Breast epithelium (tissue), 4 donors: ENCODE measurements around the gene EAF1. TPM values are rescaled to one million over a fixed set of nuclear protein-coding genes. Genes with fewer than 3 reads are reported as not detected.

Experiments used
- DNase-seq, 2 donors: peaks; one replicate each; pipeline ENCODE4 v3.0.0-alpha.2; 2019; ENCODE audit warnings: low spot score in 2 of 2
- H3K27ac ChIP-seq, 2 donors: fragments of 200-600 bp; sonication (generic) in 1 of 2; one replicate each; pipeline ENCODE4 v1.5.1; 2016 to 2019; ENCODE audit warnings: mild to moderate bottlenecking in 1 of 2
- H3K27me3 ChIP-seq, 2 donors: fragments of 200-600 bp; sonication (generic) in 1 of 2; one replicate each; pipeline versions ENCODE4 v1.5.1 to v1.6.0; 2017 to 2019; ENCODE audit warnings: control low read depth in 1 of 2, mild to moderate bottlenecking in 1 of 2
- H3K36me3 ChIP-seq: fragments of 200-600 bp; one replicate; pipeline ENCODE4 v1.5.1; 2019
- H3K4me1 ChIP-seq, 2 donors: fragments of 200-600 bp; sonication (generic); one replicate each; pipeline ENCODE4 v1.5.1; 2016 to 2019; ENCODE audit warnings: control low read depth in 1 of 2
- H3K4me3 ChIP-seq, 3 donors: fragments of 200-600 bp; sonication (generic); 1 replicate in 2 of 3; 2 replicates in 1 of 3; pipeline ENCODE4 v1.5.1; 2016 to 2019; ENCODE audit warnings: mild to moderate bottlenecking in 3 of 3, moderate library complexity in 2 of 3
- H3K9me3 ChIP-seq, 2 donors: fragments of 200-600 bp; sonication (generic) in 1 of 2; one replicate each; pipeline ENCODE4 v1.5.1; 2016 to 2019; ENCODE audit warnings: control low read depth in 1 of 2
- CTCF ChIP-seq, 3 donors: fragments of 450-650 bp; IDR thresholded peaks; one replicate each; pipeline ENCODE4 v1.5.1; 2016 to 2017; ENCODE audit warnings: antibody characterized with exemption in 3 of 3, mild to moderate bottlenecking in 3 of 3, moderate library complexity in 3 of 3
- POLR2A ChIP-seq: fragments of 450-650 bp; IDR thresholded peaks from one replicate; pipeline ENCODE4 v1.6.1; 2016; ENCODE audit warnings: antibody characterized with exemption, mild to moderate bottlenecking, moderate library complexity
- POLR2AphosphoS5 ChIP-seq, 3 donors: sonication (generic); formaldehyde crosslinking; IDR thresholded peaks; one replicate each; pipeline ENCODE4 v1.6.1; 2017; ENCODE audit warnings: antibody characterized with exemption in 3 of 3
- intact Hi-C: fragments of 100-400 bp; cut with DNase I; formaldehyde crosslinking; loops from one replicate; pipeline ENCODE4 v1.15.1; 2023; ENCODE audit warnings: low total_unique reads
- total RNA-seq, 3 donors: library from RNA; depleted of rRNA; stranded (reverse); fragments of >200 nt; gene quantifications; one replicate each; pipeline ENCODE4 v1.1.0, GENCODE V29; 2016

Gene EAF1
- total RNA-seq, 3 donors from 2014 or later = 18.7 to 21.5 (median 21.0) TPM

- Histone ChIP-seq H3K27me3 (no peaks in the 10 kb centered on the region), H3K27ac (no peak overlapping the region), H3K36me3 (no peaks in the 10 kb centered on the region), H3K4me1 (no peaks in the 10 kb centered on the region), H3K4me3 (no peak overlapping the region), H3K9me3 (no peaks in the 10 kb centered on the region)
- TF ChIP-seq CTCF (IDR thresholded peaks at IDR 0.05) (no peak), POLR2A (no peak), POLR2AphosphoS5 (IDR thresholded peaks at IDR 0.05) (no peak)
- no peak for DNase-seq
- intact Hi-C loops = no loop called here
Measured at GRCh38 chr3:15465876-15466585, 38.6 kb downstream of the EAF1 start.

GRCh38 chr3:15467227-15468181 is 40.1 kb downstream of the EAF1 start:
- Histone ChIP-seq H3K4me1 (no peaks in the 10 kb centered on the region), H3K4me3 (no peak overlapping the region), H3K36me3 (no peaks in the 10 kb centered on the region), H3K27me3 (no peaks in the 10 kb centered on the region), H3K27ac (no peak overlapping the region), H3K9me3 (no peaks in the 10 kb centered on the region)
- no peak for TF ChIP-seq POLR2AphosphoS5 (IDR thresholded peaks at IDR 0.05)
- TF ChIP-seq POLR2A = no peak
- no peak for DNase-seq
- intact Hi-C loops = no loop called here

GRCh38 chr3:15470261-15470660 is 42.9 kb downstream of the EAF1 start:
- intact Hi-C loops = no loop called here

GRCh38 chr3:15470849-15471248 is 43.5 kb downstream of the EAF1 start:
- intact Hi-C loops = no loop called here
- Histone ChIP-seq H3K4me3 (no peak overlapping the region), H3K9me3 (no peaks in the 10 kb centered on the region), H3K27ac (no peak overlapping the region), H3K27me3 (no peaks in the 10 kb centered on the region), H3K4me1 (no peaks in the 10 kb centered on the region), H3K36me3 (no peaks in the 10 kb centered on the region)
- DNase-seq = no peak
- no peak for TF ChIP-seq POLR2AphosphoS5 (IDR thresholded peaks at IDR 0.05)
- no peak for TF ChIP-seq POLR2A
- TF ChIP-seq CTCF (IDR thresholded peaks at IDR 0.05) = no peak

More at GRCh38 chr3:15470261-15470660, 42.9 kb downstream of the EAF1 start:
- no peak overlapping the region for H3K4me3 ChIP-seq
- H3K4me1 ChIP-seq = no peaks in the 10 kb centered on the region
- no peak for TF ChIP-seq CTCF (IDR thresholded peaks at IDR 0.05)
- TF ChIP-seq POLR2AphosphoS5 (IDR thresholded peaks at IDR 0.05) = no peak
- TF ChIP-seq POLR2A = no peak
- H3K27me3 ChIP-seq = no peaks in the 10 kb centered on the region
- no peak overlapping the region for H3K27ac ChIP-seq
- DNase-seq = no peak
- H3K36me3 ChIP-seq = no peaks in the 10 kb centered on the region
- no peaks in the 10 kb centered on the region for H3K9me3 ChIP-seq

- Histone ChIP-seq H3K27me3 (no peaks in the 10 kb centered on the region), H3K4me3 (no peak overlapping the region), H3K27ac (no peak overlapping the region), H3K4me1 (no peaks in the 10 kb centered on the region), H3K36me3 (no peaks in the 10 kb centered on the region), H3K9me3 (no peaks in the 10 kb centered on the region)
- intact Hi-C loops = no loop called here
- DNase-seq = no peak
- no peak for TF ChIP-seq POLR2A
- no peak for TF ChIP-seq CTCF (IDR thresholded peaks at IDR 0.05)
- TF ChIP-seq POLR2AphosphoS5 (IDR thresholded peaks at IDR 0.05) = no peak
Measured at GRCh38 chr3:15471861-15472260, 44.5 kb downstream of the EAF1 start.
